GM12878 (cell line): ENCODE measurements around the gene SLCO1C1. TPM values are rescaled to one million over a fixed set of nuclear protein-coding genes. Genes with fewer than 3 reads are reported as not detected.

Experiments
- ATAC-seq: fragments of 200-7000 bp; cut with Tn5 transposase; 3 replicates; pipeline ENCODE4 v1.9.1; 2020; ENCODE audit warnings: mild to moderate bottlenecking, moderate library complexity
- BruUV-seq: library from RNA; stranded (reverse); fragments of 400-500 nt; replicated peaks from 2 replicates; lab custom pipeline; 2021; lab: Mats Ljungman, UMichigan
- CTCF ChIA-PET: fragments of 300-600 bp; sonication (Branson Sonifier 250); formaldehyde crosslinking; extraction: SDS; loops from one replicate; lab custom pipeline; 2021; ENCODE audit warnings: inconsistent platforms; lab: Yijun Ruan, JAX
- POLR2A ChIA-PET: fragments of 350-600 bp; formaldehyde crosslinking; extraction: SDS; loops from one replicate; lab custom pipeline; 2021; ENCODE audit warnings: inconsistent platforms; lab: Charles Lee
- RAD21 ChIA-PET: fragments of 300-600 bp; sonication (Branson Sonifier 250); formaldehyde crosslinking; loops from one replicate; lab custom pipeline; 2023; ENCODE audit warnings: antibody characterized with exemption; ENCODE audit not compliant: unreplicated experiment; lab: Charles Lee
- SMC1A ChIA-PET: fragments of 300-600 bp; sonication (Branson Sonifier 250); formaldehyde crosslinking; loops from one replicate; lab custom pipeline; 2023; ENCODE audit not compliant: unreplicated experiment, uncharacterized antibody; lab: Charles Lee
- DNase-seq: peaks from one replicate; pipeline ENCODE4 v3.0.0-alpha.2; 2011; ENCODE audit warnings: low read depth, low spot score
- FAIRE-seq: peaks from 3 replicates; lab custom pipeline; 2011; peaks lifted over from hg19 to GRCh38; lab: Jason Lieb, UNC
- H2AFZ ChIP-seq: 2 replicates; pipeline ENCODE4 v1.6.0; 2011; ENCODE audit warnings: low read depth, low read length, control low read depth; ENCODE audit not compliant: control insufficient read depth
- H3K27ac ChIP-seq: 2 replicates; pipeline ENCODE4 v1.5.1; 2011; ENCODE audit warnings: control low read depth; ENCODE audit not compliant: control insufficient read depth, insufficient read depth
- H3K27me3 ChIP-seq, 2 experiments: replicated peaks in 1 of 2; 2 replicates each; pipeline versions ENCODE4 v1.6.0 to v1.6.1; 2011; ENCODE audit warnings: low read length in 1 of 2; ENCODE audit not compliant: control insufficient read depth in 2 of 2, insufficient read depth in 2 of 2
- H3K36me3 ChIP-seq, 2 experiments: 2 replicates each; pipeline ENCODE4 v1.5.1; 2011; ENCODE audit warnings: low read length in 1 of 2; ENCODE audit not compliant: control insufficient read depth in 2 of 2, insufficient read depth in 2 of 2
- H3K4me1 ChIP-seq: 2 replicates; pipeline ENCODE4 v1.6.1; 2011; ENCODE audit warnings: mild to moderate bottlenecking, low read length, moderate library complexity, mixed read lengths; ENCODE audit not compliant: control insufficient read depth, insufficient read depth
- H3K4me2 ChIP-seq: 2 replicates; pipeline ENCODE4 v1.6.0; 2011; ENCODE audit warnings: control low read depth; ENCODE audit not compliant: control insufficient read depth, insufficient read depth
- H3K4me3 ChIP-seq: fragments of 200-600 bp; sonication (generic); 2 replicates; pipeline ENCODE4 v1.5.1; 2016
- H3K79me2 ChIP-seq: 2 replicates; pipeline ENCODE4 v1.6.0; 2011; ENCODE audit warnings: low read length; ENCODE audit not compliant: control insufficient read depth, insufficient read depth
- H3K9ac ChIP-seq: 2 replicates; pipeline ENCODE4 v1.8.0; 2011; ENCODE audit warnings: low read length, control low read depth, mixed read lengths; ENCODE audit not compliant: control insufficient read depth, insufficient read depth
- H3K9me3 ChIP-seq: replicated peaks from 3 replicates; pipeline ENCODE4 v1.5.1; 2011; ENCODE audit warnings: mild to moderate bottlenecking, low read length; ENCODE audit not compliant: control insufficient read depth, insufficient read depth
- H4K20me1 ChIP-seq: 2 replicates; pipeline ENCODE4 v1.6.0; 2011; ENCODE audit not compliant: control insufficient read depth, insufficient read depth
- ASH2L ChIP-seq: fragments of 300-600, 200-600 bp; sonication (generic); IDR thresholded peaks from 2 replicates; pipeline ENCODE4 v1.6.1; 2017; ENCODE audit warnings: low read depth, mild to moderate bottlenecking, borderline replicate concordance
- CHD4 ChIP-seq: fragments of 200-600 bp; sonication (generic); IDR thresholded peaks from 2 replicates; pipeline ENCODE4 v1.6.1; 2016; ENCODE audit warnings: mild to moderate bottlenecking
- E2F8 ChIP-seq: fragments of 450-650 bp; IDR thresholded peaks from 2 replicates; pipeline ENCODE4 v1.6.1; 2018; ENCODE audit warnings: mild to moderate bottlenecking, low read depth, moderate library complexity; ENCODE audit not compliant: partially characterized antibody
- EGR1 ChIP-seq, 2 experiments: IDR thresholded peaks; 1 replicate in 1 of 2; 2 replicates in 1 of 2; pipeline ENCODE4 v1.6.1; 2011 to 2012; ENCODE audit warnings: low read depth in 2 of 2, low read length in 2 of 2, borderline replicate concordance in 1 of 2, mild to moderate bottlenecking in 1 of 2, moderate library complexity in 1 of 2
- ESRRA ChIP-seq: IDR thresholded peaks from 2 replicates; pipeline ENCODE4 v1.6.1; 2012; ENCODE audit warnings: mild to moderate bottlenecking, low read length, improper control_type of control experiment
- HDGF ChIP-seq: fragments of 450-650 bp; IDR thresholded peaks from 2 replicates; pipeline ENCODE4 v1.6.1; 2016; ENCODE audit warnings: antibody characterized with exemption
- IRF5 ChIP-seq: fragments of 450-650 bp; IDR thresholded peaks from 2 replicates; pipeline ENCODE4 v1.6.1; 2017; ENCODE audit warnings: borderline replicate concordance
- MAX ChIP-seq: IDR thresholded peaks from 2 replicates; pipeline ENCODE4 v1.6.1; 2012; ENCODE audit warnings: low read depth, low read length, improper control_type of control experiment
- PBX3 ChIP-seq: IDR thresholded peaks from 2 replicates; pipeline ENCODE4 v1.6.1; 2011; ENCODE audit warnings: mild to moderate bottlenecking, low read depth, low read length, moderate library complexity; ENCODE audit not compliant: insufficient replicate concordance
- POLR2AphosphoS2 ChIP-seq: IDR thresholded peaks from 2 replicates; pipeline ENCODE4 v1.6.1; 2011; ENCODE audit warnings: low read depth, mild to moderate bottlenecking, low read length, improper control_type of control experiment, moderate library complexity
- RELB ChIP-seq: fragments of 450-650 bp; IDR thresholded peaks from 2 replicates; pipeline ENCODE4 v1.6.1; 2017; ENCODE audit warnings: low read depth, mild to moderate bottlenecking, moderate library complexity
- SMAD1 ChIP-seq: fragments of 450-650 bp; IDR thresholded peaks from 2 replicates; pipeline ENCODE4 v1.6.1; 2018; ENCODE audit warnings: mild to moderate bottlenecking, low read depth; ENCODE audit not compliant: partially characterized antibody
- SPI1 ChIP-seq: IDR thresholded peaks from 2 replicates; pipeline ENCODE4 v1.6.1; 2011; ENCODE audit warnings: low read depth, mild to moderate bottlenecking, low read length, moderate library complexity, borderline replicate concordance; ENCODE audit not compliant: insufficient read depth
- SRF ChIP-seq, 2 experiments: IDR thresholded peaks; 2 replicates each; pipeline ENCODE4 v1.6.1; 2011; ENCODE audit warnings: low read depth in 2 of 2, low read length in 2 of 2, mild to moderate bottlenecking in 1 of 2, moderate library complexity in 1 of 2
- ZNF217 ChIP-seq: fragments of 450-650 bp; IDR thresholded peaks from 2 replicates; pipeline ENCODE4 v1.6.1; 2017; ENCODE audit warnings: antibody characterized with exemption, mild to moderate bottlenecking
- ZNF384 ChIP-seq: IDR thresholded peaks from 2 replicates; pipeline ENCODE4 v1.6.1; 2012; ENCODE audit warnings: low read depth, mild to moderate bottlenecking, low read length, improper control_type of control experiment, borderline replicate concordance
- WGBS: methylation state at CpG from one replicate; pipeline ENCODE4 v1.1.6; 2016; ENCODE audit warnings: low lambda C conversion rate; ENCODE audit not compliant: insufficient replicate concordance, insufficient coverage; ENCODE audit errors: missing lambda C conversion rate; 5-methylcytosine and 5-hydroxymethylcytosine counted together
- in situ Hi-C: fragments of 300-500 bp; cut with MboI; formaldehyde crosslinking; loops from 9 replicates; pipeline ENCODE4 v1.14.3; 2018; ENCODE audit warnings: mixed read lengths
- intact Hi-C: fragments of 100-400 bp; cut with micrococcal nuclease; formaldehyde crosslinking; loops from one replicate; pipeline ENCODE4 v1.14.2; 2022; ENCODE audit not compliant: unreplicated experiment
- polyA plus RNA-seq, 11 experiments: library from polyadenylated mRNA; depleted of rRNA in 4 of 11; unstranded in 6 of 11; stranded (reverse) in 5 of 11; fragments of >200 nt; fragmentation: Nextera tagmentation in 4 of 11; fragmentation: Illumina TruSeq in 1 of 11; extraction: Ambion mirVana in 4 of 11; extraction: Trizol in 1 of 11; gene quantifications; 1 replicate in 1 of 11; 2 replicates in 10 of 11; pipeline versions ENCODE4 v1.2.1 to v1.2.3, GENCODE V29; 2011 to 2016; ENCODE audit warnings: inconsistent platforms in 2 of 11, missing spikeins in 2 of 11, low read depth in 1 of 11
- total RNA-seq, 4 experiments: library from RNA; depleted of rRNA in 3 of 4; stranded (reverse); fragments of >200 nt in 3 of 4; fragmentation: Illumina TruSeq in 1 of 4; extraction: Trizol in 1 of 4; gene quantifications; 2 replicates each; pipeline versions ENCODE4 v1.2.1 to v1.2.3, GENCODE V29; 2013 to 2021

SLCO1C1 gene
- total and polyA plus RNA-seq, 10 of the 15 experiments (the other 5 are each of a cell fraction or from before 2014, with no cell fraction given), result 0.22 TPM; not detected in 9

- TF ChIP-seq RELB (no peak), SRF (IDR thresholded peaks at IDR 0.05; ENCODE audit: low read depth in 2 of 2, low read length in 2 of 2) (no peak)
These were observed 6.0 kb downstream of the SLCO1C1 start (continued) for GRCh38 chr12:20701106-20701505.

- CTCF ChIA-PET, result no interaction called here
- POLR2A ChIA-PET, result no interaction called here
- TF ChIP-seq ZNF217 (no peak), POLR2AphosphoS2 (no peak), SMAD1 (no peak), ZNF384 (no peak), MAX (no peak), IRF5 (no peak), E2F8 (no peak), SPI1 (no peak), EGR1 (IDR thresholded peaks at IDR 0.05; ENCODE audit: borderline replicate concordance in 1 of 2, low read depth in 2 of 2, low read length in 2 of 2) (no peak), PBX3 (no peak), ESRRA (no peak), HDGF (no peak), CHD4 (no peak), ASH2L (no peak)
- no peak overlapping the region for H3K27ac ChIP-seq
- 2% methylated on average over 6 of the region's 6 CpGs for WGBS
- RAD21 ChIA-PET, result no interaction called here
- no peaks in the 10 kb centered on the region for H3K27me3 ChIP-seq
- intact Hi-C loops (no loop called here), in situ Hi-C loops (no loop called here)
- H4K20me1 ChIP-seq, result no peaks in the 10 kb centered on the region
- no peak overlapping the region for H3K4me2 ChIP-seq
- DNase-seq, result no peak
- H3K79me2 ChIP-seq, result no peaks in the 10 kb centered on the region
- SMC1A ChIA-PET, result no interaction called here
- no peaks in the 10 kb centered on the region for H3K4me1 ChIP-seq
- no peak overlapping the region for H2AFZ ChIP-seq
- no peaks in the 10 kb centered on the region for H3K9me3 ChIP-seq
- no peak overlapping the region for H3K9ac ChIP-seq
- no peak overlapping the region for H3K4me3 ChIP-seq
- no peak for ATAC-seq
- H3K36me3 ChIP-seq, result no peaks in the 10 kb centered on the region
- FAIRE-seq, result no peak
- no TSS peak for BruUV-seq
These were observed 9.7 kb downstream of the SLCO1C1 start for GRCh38 chr12:20704860-20705259.
